ENCODE results near the gene TARS3. TPM values are rescaled to one million over a fixed set of nuclear protein-coding genes. Genes with fewer than 3 reads are reported as not detected.

TARS3 gene
- total RNA-seq = 5.2 and 10.6 TPM in 2 replicates

GRCh38 chr15:101723874-101724674 lies at the start of gene TARS3:
Gene TARS3 (minus strand): TSS chr15:101724473. CDS start chr15:101724387, 86 bp downstream.

GRCh38 chr15:101652098-101652785 lies 72.0 kb downstream of the TARS3 start, which contains the start of gene TM2D3:
Gene TM2D3 (minus strand): TSS chr15:101652381. CDS start chr15:101652361, 20 bp downstream.

Other genes with a start within 250 kb of the TARS3 start
- 0.49 and 31.7 TPM in 2 replicates for gene PCSK6, start 234.8 kb downstream of the TARS3 start, total RNA-seq
- 23.8 and 60.6 TPM in 2 replicates for gene TM2D3, start 72.1 kb downstream of the TARS3 start, total RNA-seq
- gene OR4F6, start 79.0 kb upstream of the TARS3 start, total RNA-seq = not detected in 2 replicates
- not detected in 2 replicates for gene OR4F15, start 87.7 kb upstream of the TARS3 start, total RNA-seq

Measured in bladder microvascular endothelial cell (primary cell).